ENCODE measurements around the gene OAS1.

DNA sequence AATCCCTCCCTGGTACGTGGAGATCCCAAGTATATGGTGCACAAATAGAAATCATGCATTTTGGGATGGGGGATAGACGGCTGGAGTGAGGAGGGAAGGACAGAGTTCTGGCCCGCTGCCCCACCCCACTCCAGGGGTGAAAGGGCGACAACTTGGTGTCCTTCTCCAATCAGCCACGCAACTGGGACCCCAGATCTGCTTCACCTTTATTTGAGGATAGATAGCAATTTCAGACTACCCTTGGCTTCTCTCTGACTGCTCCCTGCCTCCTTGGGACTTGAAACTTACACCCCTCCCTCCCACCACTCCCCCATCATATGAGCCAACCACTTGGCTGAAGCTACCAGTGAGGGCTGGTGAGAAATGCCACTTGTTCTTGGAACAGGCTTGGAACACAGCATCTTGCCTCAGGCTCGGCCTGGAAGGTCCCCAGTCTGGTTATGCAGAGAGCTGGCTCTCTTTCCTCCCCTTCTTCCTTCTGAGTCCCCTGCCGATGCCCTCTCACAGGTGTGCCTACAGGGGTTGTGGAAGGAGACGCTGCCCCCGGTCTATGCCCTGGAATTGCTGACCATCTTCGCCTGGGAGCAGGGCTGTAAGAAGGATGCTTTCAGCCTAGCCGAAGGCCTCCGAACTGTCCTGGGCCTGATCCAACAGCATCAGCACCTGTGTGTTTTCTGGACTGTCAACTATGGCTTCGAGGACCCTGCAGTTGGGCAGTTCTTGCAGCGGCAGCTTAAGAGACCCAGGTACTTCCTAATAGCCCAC lies 39.7 kb downstream of the OAS1 start:
- no peak for TF ChIP-seq NFE2L1 (tag; IDR thresholded peaks at IDR 0.05; ENCODE audit: borderline replicate concordance, low read depth)
- no peak for TF ChIP-seq XRCC3 (IDR thresholded peaks at IDR 0.05)
- TF ChIP-seq, protein P1, sequence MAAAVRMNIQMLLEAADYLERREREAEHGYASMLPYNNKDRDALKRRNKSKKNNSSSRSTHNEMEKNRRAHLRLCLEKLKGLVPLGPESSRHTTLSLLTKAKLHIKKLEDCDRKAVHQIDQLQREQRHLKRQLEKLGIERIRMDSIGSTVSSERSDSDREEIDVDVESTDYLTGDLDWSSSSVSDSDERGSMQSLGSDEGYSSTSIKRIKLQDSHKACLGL (CRISPR knock-in tag; IDR thresholded peaks at IDR 0.05; ENCODE audit: borderline replicate concordance, poor library complexity, severe bottlenecking), result no peak
- TF ChIP-seq CHD2 (IDR thresholded peaks at IDR 0.05; ENCODE audit: low read depth, low read length), result no peak
- no peak for TF ChIP-seq ZNF785 (CRISPR knock-in tag; IDR thresholded peaks at IDR 0.05)
